ENCODE measurements around the gene DOCK11. TPM values are rescaled to one million over a fixed set of nuclear protein-coding genes. Genes with fewer than 3 reads are reported as not detected.
"Not testable (repeated sequence)": the region's sequence is repeated elsewhere in the genome, so short reads cannot be mapped to it uniquely, and the experiment has no call there.

The DOCK11 gene
- total RNA-seq, 1 donor from 2014 or later: 56.0 TPM

- CTCF ChIA-PET: no interaction called here
- H3K27me3 Mint-ChIP-seq: no peaks in the 10 kb centered on the region
- intact Hi-C loops (cut with micrococcal nuclease): no loop called here
- POLR2A ChIA-PET: no interaction called here
- peaks cover 3% of the 10 kb centered on the region for H3K9me3 Mint-ChIP-seq
- no peak overlapping the region for H3K4me3 Mint-ChIP-seq
- H3K36me3 Mint-ChIP-seq (ENCODE audit: low read depth): peaks cover 59% of the 10 kb centered on the region
- H3K4me1 Mint-ChIP-seq: no peaks in the 10 kb centered on the region
- no peak overlapping the region for H3K27ac Mint-ChIP-seq
- TF ChIP-seq CTCF (IDR thresholded peaks at IDR 0.05): no peak
- ATAC-seq (ENCODE audit: low read depth) (no peak), DNase-seq (no peak)
Observed at GRCh38 chrX:118579417-118579816, 83.8 kb downstream of the DOCK11 start.

- Mint-ChIP-seq H3K36me3 (ENCODE audit: low read depth) (peaks cover 67% of the 10 kb centered on the region), H3K4me1 (peaks cover 16% of the 10 kb centered on the region)
- H3K9me3 Mint-ChIP-seq; POLR2A ChIA-PET; H3K27ac Mint-ChIP-seq; H3K27me3 Mint-ChIP-seq; DNase-seq; ATAC-seq (ENCODE audit: low read depth); H3K4me3 Mint-ChIP-seq; intact Hi-C loops (cut with micrococcal nuclease); CTCF ChIA-PET: not testable (repeated sequence)
Observed at GRCh38 chrX:118582926-118583325, 87.3 kb downstream of the DOCK11 start.

GRCh38 chrX:118583781-118584180, 88.2 kb downstream of the DOCK11 start:
- intact Hi-C loops (cut with micrococcal nuclease): no loop called here
- no peak overlapping the region for H3K27ac Mint-ChIP-seq
- TF ChIP-seq CTCF (IDR thresholded peaks at IDR 0.05): no peak
- peaks cover 66% of the 10 kb centered on the region for H3K36me3 Mint-ChIP-seq (ENCODE audit: low read depth)
- H3K4me3 Mint-ChIP-seq: no peak overlapping the region
- DNase-seq: no peak
- H3K4me1 Mint-ChIP-seq: peaks cover 16% of the 10 kb centered on the region
- ChIA-PET POLR2A (interaction anchor here (0.7 kb wide), 1 partner anchor 101 kb away, joined by 4 read pairs; no protein-coding TSS in a partner anchor), CTCF (no interaction called here)
- H3K27me3 Mint-ChIP-seq: no peaks in the 10 kb centered on the region
- ATAC-seq (ENCODE audit: low read depth): no peak
- H3K9me3 Mint-ChIP-seq: peaks cover 3% of the 10 kb centered on the region

- Mint-ChIP-seq H3K4me1 (peaks cover 16% of the 10 kb centered on the region), H3K27ac (no peak overlapping the region), H3K4me3 (no peak overlapping the region), H3K9me3 (peaks cover 3% of the 10 kb centered on the region), H3K36me3 (ENCODE audit: low read depth) (peaks cover 70% of the 10 kb centered on the region), H3K27me3 (no peaks in the 10 kb centered on the region)
- intact Hi-C loops (cut with micrococcal nuclease): no loop called here
- ChIA-PET CTCF (no interaction called here), POLR2A (no interaction called here)
- DNase-seq (no peak), ATAC-seq (ENCODE audit: low read depth) (no peak)
- TF ChIP-seq CTCF (IDR thresholded peaks at IDR 0.05): no peak
Observed at GRCh38 chrX:118585296-118585695, 89.7 kb downstream of the DOCK11 start.

GRCh38 chrX:118586206-118586605, 90.6 kb downstream of the DOCK11 start:
- H3K4me1 Mint-ChIP-seq: peaks cover 16% of the 10 kb centered on the region
- H3K27me3 Mint-ChIP-seq; H3K9me3 Mint-ChIP-seq; CTCF ChIA-PET; DNase-seq; POLR2A ChIA-PET; H3K4me3 Mint-ChIP-seq; intact Hi-C loops (cut with micrococcal nuclease): not testable (repeated sequence)
- H3K27ac Mint-ChIP-seq: peak overlapping the region; percentile 88
- peak; percentile 54 for ATAC-seq (ENCODE audit: low read depth)
- peaks cover 70% of the 10 kb centered on the region for H3K36me3 Mint-ChIP-seq (ENCODE audit: low read depth)

GRCh38 chrX:118588715-118589114, 93.1 kb downstream of the DOCK11 start:
- TF ChIP-seq CTCF (IDR thresholded peaks at IDR 0.05): no peak
- Mint-ChIP-seq H3K4me3 (no peak overlapping the region), H3K27me3 (no peaks in the 10 kb centered on the region), H3K4me1 (peaks cover 23% of the 10 kb centered on the region), H3K9me3 (no peaks in the 10 kb centered on the region), H3K36me3 (ENCODE audit: low read depth) (peaks cover 69% of the 10 kb centered on the region), H3K27ac (no peak overlapping the region)
- no peak for ATAC-seq (ENCODE audit: low read depth)
- ChIA-PET POLR2A (no interaction called here), CTCF (no interaction called here)
- no peak for DNase-seq
- intact Hi-C loops (cut with micrococcal nuclease): no loop called here
